HT-29 (cell line): ENCODE results near the gene SYNPO2. TPM values are rescaled to one million over a fixed set of nuclear protein-coding genes. Genes with fewer than 3 reads are reported as not detected.
"Not testable (repeated sequence)": the region's sequence is repeated elsewhere in the genome, so short reads cannot be mapped to it uniquely, and the experiment has no call there.

Source experiments
- DNase-seq: peaks from one replicate; pipeline ENCODE4 v3.0.0-alpha.2; 2015; ENCODE audit warnings: low spot score
- total RNA-seq: library from RNA; depleted of rRNA; stranded (reverse); fragments of >200 nt; shearing (Covaris generic); gene quantifications from 2 replicates; pipeline ENCODE4 v1.2.3, GENCODE V29; 2014; rRNA removed

SYNPO2 gene
- not detected in 2 replicates for total RNA-seq

GRCh38 chr4:118888666-118889311, at the start of gene SYNPO2:
Gene SYNPO2, plus strand, starts transcription at chr4:118888854. Its CDS starts 183 bp downstream, at chr4:118889037.
- DNase-seq = peak; percentile 22

- no peak for DNase-seq
These were observed 49.3 kb upstream of the SYNPO2 start for GRCh38 chr4:118839221-118839927.

- no peak for DNase-seq
These were observed 46.6 kb upstream of the SYNPO2 start for GRCh38 chr4:118842055-118842454.

- DNase-seq = no peak
These were observed 45.4 kb upstream of the SYNPO2 start for GRCh38 chr4:118843237-118843636.

- no peak for DNase-seq
These were observed 43.1 kb upstream of the SYNPO2 start for GRCh38 chr4:118845552-118846050.

- no peak for DNase-seq
These were observed 41.7 kb upstream of the SYNPO2 start for GRCh38 chr4:118846979-118847378.

- DNase-seq = no peak
These were observed 40.4 kb upstream of the SYNPO2 start for GRCh38 chr4:118848242-118848641.

- DNase-seq = no peak
These were observed 39.8 kb upstream of the SYNPO2 start for GRCh38 chr4:118848901-118849300.

GRCh38 chr4:118849867-118850487, 38.7 kb upstream of the SYNPO2 start:
- no peak for DNase-seq

GRCh38 chr4:118850488-118851173, 38.0 kb upstream of the SYNPO2 start:
- DNase-seq = peak; percentile 7

- no peak for DNase-seq
These were observed 30.9 kb upstream of the SYNPO2 start for GRCh38 chr4:118857760-118858159.

GRCh38 chr4:118858779-118859178, 29.9 kb upstream of the SYNPO2 start:
- no peak for DNase-seq

GRCh38 chr4:118865091-118865708, 23.5 kb upstream of the SYNPO2 start:
- DNase-seq = peak; percentile 67

- DNase-seq = no peak
These were observed 22.2 kb upstream of the SYNPO2 start for GRCh38 chr4:118866442-118866841.

- DNase-seq = no peak
These were observed 21.2 kb upstream of the SYNPO2 start for GRCh38 chr4:118867311-118868067.

- no peak for DNase-seq
These were observed 18.8 kb upstream of the SYNPO2 start for GRCh38 chr4:118869808-118870342.

- no peak for DNase-seq
These were observed 16.5 kb upstream of the SYNPO2 start for GRCh38 chr4:118872181-118872580.

- no peak for DNase-seq
These were observed 10.9 kb upstream of the SYNPO2 start for GRCh38 chr4:118877797-118878196.

- DNase-seq = not testable (repeated sequence)
These were observed 10.1 kb upstream of the SYNPO2 start for GRCh38 chr4:118878507-118878906.

GRCh38 chr4:118879409-118879808, 9.2 kb upstream of the SYNPO2 start:
- DNase-seq = no peak
